ENCODE data around the gene ZFAND2A. TPM values are rescaled to one million over a fixed set of nuclear protein-coding genes. Genes with fewer than 3 reads are reported as not detected.
A peak's percentile ranks its signal among the peaks of the same experiment; 100 is the strongest.

The ZFAND2A gene
- total RNA-seq, 1 experiment from 2014 or later: 13.7 TPM

DNA sequence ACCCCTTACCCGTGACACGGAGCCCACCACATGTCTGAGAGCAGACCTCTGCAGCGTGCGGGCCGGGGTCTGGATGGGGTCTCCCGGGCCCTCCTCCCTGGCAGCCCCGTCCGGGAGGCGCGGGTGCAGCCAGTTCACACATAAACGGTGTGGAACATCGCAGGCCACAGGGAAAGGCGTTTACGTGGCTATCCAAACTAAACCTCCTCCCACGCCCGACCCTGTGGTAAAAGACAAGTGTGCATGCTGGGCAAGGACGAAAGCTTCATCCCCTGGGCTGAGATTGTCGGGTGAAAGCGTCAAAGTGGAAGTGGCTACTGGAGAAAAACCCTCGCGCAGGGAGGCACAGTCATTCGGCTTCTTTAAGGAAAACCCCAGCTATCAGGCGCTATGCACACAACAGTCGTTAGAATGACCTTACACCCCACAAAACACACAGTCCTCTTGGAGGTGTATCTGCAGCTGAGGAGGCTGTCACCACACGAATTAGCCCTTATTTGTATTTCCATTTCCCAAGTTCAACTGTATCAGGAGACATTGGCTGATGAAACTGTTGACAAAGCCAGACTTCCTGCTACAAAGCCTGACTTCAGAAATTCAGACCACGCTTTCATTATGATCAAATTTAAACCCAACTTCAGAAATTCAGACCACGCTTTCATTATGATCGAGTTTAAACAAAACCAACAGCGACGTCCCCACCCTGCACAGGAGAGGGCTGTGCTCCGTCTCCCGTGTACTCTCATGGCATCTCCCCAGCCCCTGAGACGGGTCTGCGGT, 56.8 kb downstream of the ZFAND2A start:
- no peaks in the 10 kb centered on the region for H4K20me1 ChIP-seq (ENCODE audit: control insufficient read depth, insufficient read depth, insufficient read length)

More for the DNA sequence above, 56.8 kb downstream of the ZFAND2A start:
- Histone ChIP-seq H3K9ac (ENCODE audit: extremely low read depth, insufficient read length, low read length) (no peak overlapping the region), H2BK12ac (ENCODE audit: insufficient read length, low read depth, low read length) (no peak overlapping the region), H3K14ac (ENCODE audit: insufficient read depth, low read length) (no peak overlapping the region), H2BK15ac (ENCODE audit: low read depth, low read length) (no peak overlapping the region), H3K23ac (ENCODE audit: insufficient read length, low read depth, low read length) (no peak overlapping the region), H2BK5ac (ENCODE audit: insufficient read length, low read length) (no peak overlapping the region), H2BK120ac (ENCODE audit: low read depth, low read length, poor library complexity, severe bottlenecking) (no peak overlapping the region), H2BK20ac (ENCODE audit: low read depth, low read length, poor library complexity, severe bottlenecking) (no peak overlapping the region), H4K91ac (ENCODE audit: insufficient read length, low read depth, low read length) (no peak overlapping the region), H3K9me3 (ENCODE audit: control insufficient read depth, low read depth, low read length) (no peaks in the 10 kb centered on the region), H2AK5ac (ENCODE audit: insufficient read length, low read length) (no peak overlapping the region), H3K23me2 (ENCODE audit: insufficient read length, low read depth, low read length, poor library complexity, severe bottlenecking) (no peaks in the 10 kb centered on the region), H3K18ac (ENCODE audit: insufficient read length, low read depth, low read length) (no peak overlapping the region), H3T11ph (ENCODE audit: low read length) (no peak overlapping the region), H3K4me1 (ENCODE audit: insufficient read depth, low read length) (no peaks in the 10 kb centered on the region), H3K79me2 (ENCODE audit: insufficient read depth, low read length) (peaks cover 2% of the 10 kb centered on the region; the same call in 1 of the 2 replicates), H4K8ac (replicated peaks; ENCODE audit: insufficient read length, low read depth, low read length) (no peak overlapping the region), H4K5ac (ENCODE audit: insufficient read length, low read depth, low read length) (no peak overlapping the region), H3K4ac (ENCODE audit: low read depth, low read length) (no peak overlapping the region), H3K79me1 (ENCODE audit: insufficient read depth, low read depth, low read length, poor library complexity, severe bottlenecking) (peaks cover 6% of the 10 kb centered on the region), H2AFZ (ENCODE audit: low read length) (no peak overlapping the region), H3K27me3 (ENCODE audit: insufficient read depth, low read length) (no peaks in the 10 kb centered on the region), H3K27ac (ENCODE audit: insufficient read length, low read depth, low read length) (no peak overlapping the region), H3K4me2 (ENCODE audit: insufficient read depth, insufficient read length, low read length) (no peak overlapping the region), H3K56ac (ENCODE audit: insufficient read length, low read depth, low read length) (no peak overlapping the region)
- no peak for DNase-seq
- H3K27me3 Mint-ChIP-seq (ENCODE audit: low read depth): no peaks in the 10 kb centered on the region
- WGBS (ENCODE audit: extremely low coverage, insufficient read length, low lambda C conversion rate): no CpG with 5 or more reads among the region's 34 CpGs
- peaks cover 1 to 11% (median 5%) of the 10 kb centered on the region in 3 experiments; a peak in 6 of 7 replicates for H3K36me3 Mint-ChIP-seq (ENCODE audit: insufficient read depth in 1 of 3, low read depth in 3 of 3)
- no peaks in the 10 kb centered on the region for H3K4me1 Mint-ChIP-seq
- H3K9me3 Mint-ChIP-seq: no peaks in the 10 kb centered on the region
- no peak overlapping the region for H3K4me3 Mint-ChIP-seq
- TF ChIP-seq, protein P1, sequence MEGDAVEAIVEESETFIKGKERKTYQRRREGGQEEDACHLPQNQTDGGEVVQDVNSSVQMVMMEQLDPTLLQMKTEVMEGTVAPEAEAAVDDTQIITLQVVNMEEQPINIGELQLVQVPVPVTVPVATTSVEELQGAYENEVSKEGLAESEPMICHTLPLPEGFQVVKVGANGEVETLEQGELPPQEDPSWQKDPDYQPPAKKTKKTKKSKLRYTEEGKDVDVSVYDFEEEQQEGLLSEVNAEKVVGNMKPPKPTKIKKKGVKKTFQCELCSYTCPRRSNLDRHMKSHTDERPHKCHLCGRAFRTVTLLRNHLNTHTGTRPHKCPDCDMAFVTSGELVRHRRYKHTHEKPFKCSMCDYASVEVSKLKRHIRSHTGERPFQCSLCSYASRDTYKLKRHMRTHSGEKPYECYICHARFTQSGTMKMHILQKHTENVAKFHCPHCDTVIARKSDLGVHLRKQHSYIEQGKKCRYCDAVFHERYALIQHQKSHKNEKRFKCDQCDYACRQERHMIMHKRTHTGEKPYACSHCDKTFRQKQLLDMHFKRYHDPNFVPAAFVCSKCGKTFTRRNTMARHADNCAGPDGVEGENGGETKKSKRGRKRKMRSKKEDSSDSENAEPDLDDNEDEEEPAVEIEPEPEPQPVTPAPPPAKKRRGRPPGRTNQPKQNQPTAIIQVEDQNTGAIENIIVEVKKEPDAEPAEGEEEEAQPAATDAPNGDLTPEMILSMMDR (conservative IDR thresholded peaks at IDR 0.05): no peak
- H3K27ac Mint-ChIP-seq: peak overlapping the region in 1 of 3 experiments; percentile 39; a peak in 1 of 7 replicates

Other genes with a start within 250 kb of the ZFAND2A start
- 6.2 and 6.8 TPM in 2 replicates for gene ADAP1, start 205.5 kb downstream of the ZFAND2A start, total RNA-seq (2021)
- 10.2 and 12.3 TPM in 2 replicates for gene COX19, start 184.6 kb downstream of the ZFAND2A start, total RNA-seq (2021)
- gene CYP2W1, start 177.0 kb downstream of the ZFAND2A start, total RNA-seq (2021): not detected in 2 replicates
- gene GPR146, start 115.7 kb downstream of the ZFAND2A start, total RNA-seq (2021): 1.4 and 1.6 TPM in 2 replicates
- 0.22 TPM in 1 of 2 replicates, not detected in the other for gene GPER1, start 72.1 kb downstream of the ZFAND2A start, total RNA-seq (2021)
- gene UNCX, start 72.7 kb upstream of the ZFAND2A start, total RNA-seq (2021): not detected in 2 replicates

Data from H9 (cell line).